Endothelial cell of umbilical vein (primary cell): ENCODE data around the gene SH3BGRL2.

Experiments used
- CTCF ChIP-seq, 2 donors: IDR thresholded peaks; 1 replicate in 1 of 2; 2 replicates in 1 of 2; pipeline ENCODE4 v1.5.1; 2011; ENCODE audit warnings: low read length in 2 of 2, mild to moderate bottlenecking in 2 of 2, moderate library complexity in 2 of 2, control low read depth in 1 of 2, inconsistent platforms in 1 of 2, low read depth in 1 of 2; ENCODE audit not compliant: insufficient read depth in 1 of 2; ENCODE audit errors: extremely low read depth in 1 of 2
- EZH2 ChIP-seq: IDR thresholded peaks from 2 replicates; pipeline ENCODE4 v1.6.1; 2012; ENCODE audit warnings: borderline replicate concordance, low read depth, mild to moderate bottlenecking, moderate library complexity, low read length, inconsistent platforms; ENCODE audit not compliant: severe bottlenecking
- MYC ChIP-seq: IDR thresholded peaks from one replicate; pipeline ENCODE4 v1.6.1; 2011; ENCODE audit warnings: mild to moderate bottlenecking, low read depth, low read length
- POLR2A ChIP-seq: IDR thresholded peaks from 2 replicates; pipeline ENCODE4 v1.6.1; 2012; ENCODE audit warnings: low read depth, mild to moderate bottlenecking, control low read depth, low read length
- POLR2AphosphoS5 ChIP-seq: IDR thresholded peaks from 2 replicates; pipeline ENCODE4 v1.6.1; 2012; ENCODE audit warnings: low read depth, mild to moderate bottlenecking, control low read depth, low read length, moderate library complexity; ENCODE audit not compliant: insufficient read depth

DNA sequence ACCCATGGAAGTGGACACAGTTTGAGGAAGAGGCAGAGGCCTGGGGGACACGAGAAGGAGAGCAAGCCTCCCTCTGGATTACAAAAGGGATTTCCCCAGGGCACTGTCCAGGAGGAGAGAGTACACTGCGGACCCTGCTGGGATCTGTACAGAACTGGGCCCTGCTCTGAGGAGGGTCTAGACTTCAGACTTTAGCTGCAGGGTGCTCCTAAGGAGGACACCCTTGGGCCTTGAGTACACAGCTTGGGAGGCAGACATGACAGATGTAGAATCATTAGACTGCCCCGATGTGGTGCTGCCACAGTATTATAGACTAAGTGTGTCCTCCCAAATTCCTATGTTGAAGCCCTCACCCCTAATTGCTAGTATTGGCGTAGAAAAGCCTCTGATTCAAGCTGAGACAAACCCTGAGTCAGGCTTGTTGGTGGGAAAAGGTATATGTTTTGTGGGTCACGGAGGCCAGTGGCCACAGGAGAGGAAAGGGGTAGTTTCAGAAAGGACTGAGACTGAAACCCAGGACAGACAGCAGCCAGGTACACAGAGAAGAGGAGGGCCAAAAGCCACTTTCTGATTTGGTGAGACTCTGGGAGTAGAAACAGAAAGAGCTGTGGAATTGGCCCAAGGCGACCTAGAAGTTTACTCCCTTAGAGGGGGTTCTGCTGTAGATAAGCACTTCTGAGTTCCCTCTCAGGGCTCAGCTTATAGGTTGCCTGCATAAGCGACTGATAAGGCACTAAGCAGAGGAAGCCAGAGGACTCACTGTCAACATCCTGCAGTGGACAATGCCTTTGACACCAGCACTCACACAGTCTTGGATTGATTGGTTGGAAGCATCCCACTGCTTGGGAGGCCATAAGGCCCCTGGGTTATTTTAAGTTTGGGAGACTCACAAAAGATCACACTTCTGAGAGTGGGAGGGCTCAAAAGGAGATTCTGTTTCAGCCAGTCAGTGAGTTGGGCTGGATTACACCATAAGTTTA, 16.5 kb upstream of the SH3BGRL2 start:
- no peak for TF ChIP-seq MYC
- no peak for TF ChIP-seq CTCF (IDR thresholded peaks at IDR 0.05; ENCODE audit: extremely low read depth in 1 of 2, insufficient read depth in 1 of 2, low read depth in 1 of 2, low read length in 2 of 2)
- TF ChIP-seq EZH2 = no peak
- no peak for TF ChIP-seq POLR2A
- TF ChIP-seq POLR2AphosphoS5 = no peak
